Heart left ventricle (tissue), 16 donors: ENCODE results near the gene PDE10A. TPM values are rescaled to one million over a fixed set of nuclear protein-coding genes. Genes with fewer than 3 reads are reported as not detected.

Experiments
- ATAC-seq, 4 donors: fragments of 200-7000 bp; cut with Tn5 transposase; one replicate each; pipeline ENCODE4 v1.9.1; 2020 to 2022; ENCODE audit warnings: moderate library complexity in 4 of 4, mild to moderate bottlenecking in 3 of 4, moderate number of reproducible peaks in 1 of 4
- DNase-seq, 5 donors: peaks; one replicate each; pipeline ENCODE4 v3.0.0-alpha.2; 2020
- H3K27ac ChIP-seq, 12 donors: fragments of 200-600 bp; sonication (generic) in 4 of 12; one replicate each; pipeline versions ENCODE4 v1.5.0 to v1.8.0; 2016 to 2022; ENCODE audit warnings: mild to moderate bottlenecking in 2 of 12
- H3K27me3 ChIP-seq, 9 donors: fragments of 200-600 bp; sonication (generic) in 2 of 9; one replicate each; pipeline versions ENCODE4 v1.5.1 to v1.8.0; 2016 to 2022; ENCODE audit warnings: mild to moderate bottlenecking in 3 of 9
- H3K36me3 ChIP-seq, 9 donors: fragments of 200-600 bp; sonication (generic) in 2 of 9; one replicate each; pipeline versions ENCODE4 v1.5.0 to v1.8.0; 2018 to 2022; ENCODE audit warnings: mild to moderate bottlenecking in 2 of 9
- H3K4me1 ChIP-seq, 12 donors: fragments of 200-600 bp; sonication (generic) in 4 of 12; one replicate each; pipeline versions ENCODE4 v1.5.0 to v1.8.0; 2016 to 2022; ENCODE audit warnings: mild to moderate bottlenecking in 3 of 12
- H3K4me3 ChIP-seq, 12 donors: fragments of 200-600 bp; sonication (generic) in 4 of 12; one replicate each; pipeline versions ENCODE4 v1.5.0 to v1.8.0; 2017 to 2022; ENCODE audit warnings: mild to moderate bottlenecking in 9 of 12, moderate library complexity in 4 of 12
- H3K9me3 ChIP-seq, 12 donors: fragments of 200-600 bp; sonication (generic) in 4 of 12; one replicate each; pipeline versions ENCODE4 v1.5.0 to v1.8.0; 2016 to 2022; ENCODE audit warnings: mild to moderate bottlenecking in 1 of 12
- POLR2A ChIP-seq, 2 donors: fragments of 450-650 bp; IDR thresholded peaks; one replicate each; pipeline ENCODE4 v1.6.1; 2017; ENCODE audit warnings: antibody characterized with exemption in 2 of 2, mild to moderate bottlenecking in 2 of 2, moderate library complexity in 2 of 2
- WGBS, 4 donors: extraction: QIAGEN DNeasy Blood & Tissue Kit in 2 of 4; methylation state at CpG; one replicate each; pipeline versions ENCODE4 v1.1.5 to v1.1.7; 2013 to 2018; 5-methylcytosine and 5-hydroxymethylcytosine counted together
- intact Hi-C, 10 donors: fragments of 100-400 bp; cut with DNase I; formaldehyde crosslinking; loops; one replicate each; pipeline versions ENCODE4 v1.11.1 to v1.14.2; 2022
- polyA plus RNA-seq, 2 donors: library from polyadenylated mRNA; stranded (reverse); fragments of 200-250 nt; gene quantifications; one replicate each; pipeline ENCODE4 v1.2.3, GENCODE V29; 2013
- total RNA-seq, 9 donors: library from RNA; depleted of rRNA in 2 of 9; stranded (reverse); fragments of >200 nt in 2 of 9; fragmentation: NEBNext Ultra II Directional in 3 of 9; extraction: Animal tissue kit (Norgen Biotek cat#: 25700) in 3 of 9; gene quantifications; one replicate each; pipeline versions ENCODE4 v1.1.0 to v1.2.4, GENCODE V29; 2016 to 2023
- TF ChIP-seq, protein P1 (sequence below), 12 donors: fragments of 200-600 bp; sonication (generic) in 4 of 12; IDR thresholded peaks; one replicate each; pipeline versions ENCODE4 v1.5.0 to v1.8.0; 2018 to 2022; ENCODE audit warnings: antibody characterized with exemption in 12 of 12, mild to moderate bottlenecking in 5 of 12
- donor health status: ischemic (EF 13 %, LVEDD 7.1; RV severe dilation, severe dysfunction).
- donor health status: healthy with polysubstance abuse.
- donor health status: DM: no; HTN: yes; CAD: no.
- donor health status: DM: no; HTN: no; CAD: no.
- donor health status: ischemic (EF 25% LVEDD 6.9; RV normal size, moderate dysfunction).
- donor health status: ischemic (EF 25% LVEDD 5.7; RV mildly dilated, moderate dysfunction).
- donor health status: healthy.
- donor health status: DM: yes; HTN: yes; CAD: no.
- donor health status: ischemic (EF 35%, LVEDD 5.7; RV mildly dilated, moderate dysfunction).
- donor health status: nonischemic (EF 11% LVEDD 7.7; RV severe dilation, severe dysfunction).
- donor health status: DM: yes; HTN: yes; CAD: no.
- donor health status: PGD.
- donor health status: ischemic (EF 29% LVEDD 5.4; RV normal size, mild dysfunction).
- donor health status: nonischemic (EF 23%, LVEDD 6.1; RV moderate dilation, normal function).

The PDE10A gene
- total and polyA plus RNA-seq, 11 donors, result 4.2 to 22.4 (median 12.8) TPM

DNA sequence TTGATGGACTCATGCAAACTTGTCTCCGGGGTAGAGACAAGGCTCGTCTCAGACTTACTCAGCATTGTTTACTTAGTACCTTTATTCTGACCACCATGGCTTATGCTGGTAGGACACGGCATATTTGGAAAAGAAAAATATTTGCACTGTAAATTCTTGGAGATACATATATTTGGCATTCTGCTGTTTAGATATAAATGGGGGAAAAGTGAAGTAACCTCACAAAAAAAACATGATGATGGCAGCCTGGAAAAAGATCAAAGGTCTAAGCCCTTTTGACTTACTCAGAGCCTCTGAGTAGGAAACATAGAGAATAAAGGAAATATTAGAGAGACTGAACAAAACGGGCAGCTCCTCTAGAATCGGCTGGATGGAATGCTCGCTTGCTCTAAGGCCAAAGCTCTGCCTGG, 32.5 kb downstream of the PDE10A start:
- 76 to 79% (median 77%) methylated on average over 6 of the region's 6 CpGs for WGBS, 4 donors
- no peak for TF ChIP-seq POLR2A (IDR thresholded peaks at IDR 0.05)
- TF ChIP-seq, protein P1, sequence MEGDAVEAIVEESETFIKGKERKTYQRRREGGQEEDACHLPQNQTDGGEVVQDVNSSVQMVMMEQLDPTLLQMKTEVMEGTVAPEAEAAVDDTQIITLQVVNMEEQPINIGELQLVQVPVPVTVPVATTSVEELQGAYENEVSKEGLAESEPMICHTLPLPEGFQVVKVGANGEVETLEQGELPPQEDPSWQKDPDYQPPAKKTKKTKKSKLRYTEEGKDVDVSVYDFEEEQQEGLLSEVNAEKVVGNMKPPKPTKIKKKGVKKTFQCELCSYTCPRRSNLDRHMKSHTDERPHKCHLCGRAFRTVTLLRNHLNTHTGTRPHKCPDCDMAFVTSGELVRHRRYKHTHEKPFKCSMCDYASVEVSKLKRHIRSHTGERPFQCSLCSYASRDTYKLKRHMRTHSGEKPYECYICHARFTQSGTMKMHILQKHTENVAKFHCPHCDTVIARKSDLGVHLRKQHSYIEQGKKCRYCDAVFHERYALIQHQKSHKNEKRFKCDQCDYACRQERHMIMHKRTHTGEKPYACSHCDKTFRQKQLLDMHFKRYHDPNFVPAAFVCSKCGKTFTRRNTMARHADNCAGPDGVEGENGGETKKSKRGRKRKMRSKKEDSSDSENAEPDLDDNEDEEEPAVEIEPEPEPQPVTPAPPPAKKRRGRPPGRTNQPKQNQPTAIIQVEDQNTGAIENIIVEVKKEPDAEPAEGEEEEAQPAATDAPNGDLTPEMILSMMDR (IDR thresholded peaks at IDR 0.05), result no peak
- intact Hi-C loops, result no loop called here
- Histone ChIP-seq H3K4me3 (no peak overlapping the region), H3K9me3 (no peaks in the 10 kb centered on the region), H3K27me3 (no peaks in the 10 kb centered on the region), H3K36me3 (no peaks in the 10 kb centered on the region), H3K27ac (no peak overlapping the region), H3K4me1 (peaks cover 0 to 18% (median 5%) of the 10 kb centered on the region in 12 donors)
- DNase-seq (no peak), ATAC-seq (no peak)

DNA sequence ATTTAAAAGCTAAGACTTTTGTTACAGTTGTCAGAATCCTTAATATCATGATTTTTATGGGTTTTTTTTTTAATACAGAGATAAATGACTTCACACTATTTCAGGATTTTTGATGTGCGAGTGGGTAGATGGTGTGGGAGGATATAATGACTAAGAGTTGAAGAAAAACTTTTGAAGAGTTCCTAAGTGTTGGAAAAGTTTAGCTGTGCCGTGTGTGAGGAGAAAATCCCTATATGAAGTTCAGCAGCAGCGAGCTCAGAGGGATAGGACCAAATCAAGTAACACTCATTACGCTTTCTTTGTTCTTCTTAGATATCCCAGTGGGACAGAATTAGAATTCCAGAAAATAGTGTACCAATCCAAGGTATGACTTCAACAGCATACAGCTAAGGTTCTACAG, 34.1 kb downstream of the PDE10A start:
- no peak for DNase-seq
- Histone ChIP-seq H3K27ac (no peak overlapping the region), H3K4me3 (no peak overlapping the region), H3K9me3 (no peaks in the 10 kb centered on the region), H3K27me3 (no peaks in the 10 kb centered on the region), H3K36me3 (no peaks in the 10 kb centered on the region), H3K4me1 (peaks cover 0 to 18% (median 3%) of the 10 kb centered on the region in 12 donors)
- 86 to 92% (median 91%) methylated on average over 4 of the region's 4 CpGs for WGBS, 4 donors
- no peak for ATAC-seq
- no peak for TF ChIP-seq POLR2A (IDR thresholded peaks at IDR 0.05)
- TF ChIP-seq, protein P1 (IDR thresholded peaks at IDR 0.05), result no peak
- intact Hi-C loops, result no loop called here

GRCh38 chr6:165627366-165627765, 35.7 kb downstream of the PDE10A start:
- Histone ChIP-seq H3K27ac (no peak overlapping the region), H3K9me3 (no peaks in the 10 kb centered on the region), H3K4me3 (no peak overlapping the region), H3K36me3 (no peaks in the 10 kb centered on the region), H3K4me1 (peaks cover 0 to 15% (median under 1%) of the 10 kb centered on the region in 12 donors), H3K27me3 (no peaks in the 10 kb centered on the region)
- ATAC-seq, result no peak
- TF ChIP-seq POLR2A (IDR thresholded peaks at IDR 0.05), result no peak
- TF ChIP-seq, protein P1 (IDR thresholded peaks at IDR 0.05), result no peak
- 53 to 87% (median 70%) methylated on average over 4 of the region's 4 CpGs for WGBS, 4 donors
- intact Hi-C loops, result no loop called here
- no peak for DNase-seq

DNA sequence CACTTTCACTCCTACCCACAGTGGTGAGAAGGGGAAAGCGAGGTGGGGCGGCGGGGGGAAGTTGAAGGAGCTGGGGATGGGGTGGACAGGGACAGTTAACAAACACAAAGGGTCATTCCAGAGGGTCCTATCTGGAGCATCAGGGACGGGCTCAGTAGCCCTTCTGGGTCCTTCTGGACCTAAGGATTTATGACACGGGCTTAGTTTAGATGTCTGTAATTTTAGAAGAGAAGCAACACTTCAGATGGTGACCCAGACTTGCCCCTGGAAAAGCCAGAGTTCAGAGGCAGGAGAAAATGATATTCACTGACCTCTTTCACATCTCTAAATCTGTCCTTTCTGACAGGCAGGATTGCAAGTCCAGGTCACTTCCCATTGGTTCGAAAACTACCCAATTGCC, 36.3 kb downstream of the PDE10A start:
- ATAC-seq (no peak), DNase-seq (no peak)
- TF ChIP-seq, protein P1 (IDR thresholded peaks at IDR 0.05), result no peak
- no peak for TF ChIP-seq POLR2A (IDR thresholded peaks at IDR 0.05)
- WGBS, 4 donors, result 68 to 91% (median 83%) methylated on average over 6 of the region's 6 CpGs
- no peaks in the 10 kb centered on the region for H3K9me3 ChIP-seq
- intact Hi-C loops, result no loop called here
- no peaks in the 10 kb centered on the region for H3K27me3 ChIP-seq
- no peak overlapping the region for H3K27ac ChIP-seq
- no peaks in the 10 kb centered on the region for H3K36me3 ChIP-seq
- H3K4me3 ChIP-seq, result no peak overlapping the region
- H3K4me1 ChIP-seq, result peaks cover 0 to 16% (median 0%) of the 10 kb centered on the region in 12 donors
